OCI-LY3 (cell line): Measurements from ENCODE around the gene VPS35L.

Source experiments
- H2AFZ ChIP-seq: fragments of 200-600, 300-600 bp; shearing (Covaris generic); 2 replicates; pipeline ENCODE4 v1.6.0; 2014; ENCODE audit warnings: antibody characterized with exemption, low read depth, low read length
- H3K27ac ChIP-seq: fragments of 200-600, 300-600 bp; sonication (generic); 2 replicates; pipeline ENCODE4 v1.5.1; 2014; ENCODE audit warnings: mild to moderate bottlenecking, low read length, moderate library complexity, mixed read lengths
- H3K27me3 ChIP-seq: fragments of 200-600, 300-600 bp; sonication (generic); 2 replicates; pipeline ENCODE4 v1.6.1; 2014; ENCODE audit warnings: low read depth, low read length, mixed read lengths
- H3K36me3 ChIP-seq: fragments of 200-600, 300-600 bp; sonication (generic); replicated peaks from 2 replicates; pipeline ENCODE3; 2014; ENCODE audit warnings: low read depth, low read length, mixed read lengths
- H3K4me1 ChIP-seq: fragments of 300-600, 200-600 bp; sonication (generic); 2 replicates; pipeline ENCODE4 v1.6.1; 2014; ENCODE audit warnings: low read length, mixed read lengths
- H3K4me2 ChIP-seq: fragments of 200-600, 300-600 bp; sonication (generic); 2 replicates; pipeline ENCODE4 v1.6.1; 2014; ENCODE audit warnings: low read length, mixed read lengths
- H3K4me3 ChIP-seq: fragments of 300-600, 200-600 bp; sonication (generic); 2 replicates; pipeline ENCODE4 v1.5.1; 2014; ENCODE audit warnings: antibody characterized with exemption, mild to moderate bottlenecking, low read length, moderate library complexity
- H3K79me2 ChIP-seq: fragments of 300-600, 200-600 bp; shearing (Covaris generic); 2 replicates; pipeline ENCODE4 v1.6.1; 2014; ENCODE audit warnings: mild to moderate bottlenecking, low read length, mixed read lengths
- H3K9ac ChIP-seq: fragments of 300-600, 200-600 bp; shearing (Covaris generic); 2 replicates; pipeline ENCODE4 v1.6.0; 2014; ENCODE audit warnings: mild to moderate bottlenecking, low read length, moderate library complexity
- H3K9me3 ChIP-seq: fragments of 200-600, 300-600 bp; shearing (Covaris generic); 2 replicates; pipeline ENCODE4 v1.6.1; 2014; ENCODE audit warnings: low read length, mixed read lengths; ENCODE audit not compliant: insufficient read depth
- H4K20me1 ChIP-seq: fragments of 200-600, 300-600 bp; sonication (generic); 2 replicates; pipeline ENCODE4 v1.6.1; 2016; ENCODE audit warnings: low read length, mixed read lengths; ENCODE audit not compliant: insufficient read depth
- EZH2phosphoT487 ChIP-seq: fragments of 200-600 bp; shearing (Covaris generic); IDR thresholded peaks from 2 replicates; pipeline ENCODE4 v1.6.1; 2018; ENCODE audit warnings: antibody characterized with exemption, mixed run types, low read depth
- TF ChIP-seq, protein P1 (sequence below): fragments of 200-600, 300-600 bp; sonication (generic); IDR thresholded peaks from 2 replicates; pipeline ENCODE4 v1.5.1; 2014; ENCODE audit warnings: antibody characterized with exemption, low read length, low read depth

The VPS35L gene

DNA sequence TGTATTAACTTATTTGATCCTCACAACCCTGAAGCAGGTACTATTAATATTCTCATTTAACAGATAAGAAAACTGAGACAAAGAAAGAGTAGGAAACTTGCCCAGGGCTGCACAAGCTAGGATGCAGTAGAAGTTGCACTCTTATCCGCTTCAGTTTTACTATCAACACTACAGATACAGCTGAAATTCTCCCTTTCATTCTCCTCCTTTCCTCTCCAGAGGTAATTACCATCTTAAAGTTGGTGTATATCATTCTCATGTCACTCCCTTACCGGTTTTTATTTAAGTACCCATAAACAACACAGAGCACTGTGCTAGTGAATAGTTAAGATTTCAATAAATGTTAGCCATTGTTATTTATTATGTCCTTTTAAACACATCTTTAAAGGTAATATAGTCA lies 37.1 kb upstream of the VPS35L start:
- Histone ChIP-seq H3K4me1 (peaks cover 20% of the 10 kb centered on the region), H3K27ac (no peak overlapping the region), H3K9ac (no peak overlapping the region), H3K4me2 (no peak overlapping the region), H2AFZ (no peak overlapping the region), H3K27me3 (no peaks in the 10 kb centered on the region), H3K9me3 (no peaks in the 10 kb centered on the region), H4K20me1 (no peaks in the 10 kb centered on the region), H3K79me2 (peaks cover 38% of the 10 kb centered on the region), H3K4me3 (no peak overlapping the region), H3K36me3 (peaks cover 28% of the 10 kb centered on the region)
- TF ChIP-seq EZH2phosphoT487, result no peak
- TF ChIP-seq, protein P1, sequence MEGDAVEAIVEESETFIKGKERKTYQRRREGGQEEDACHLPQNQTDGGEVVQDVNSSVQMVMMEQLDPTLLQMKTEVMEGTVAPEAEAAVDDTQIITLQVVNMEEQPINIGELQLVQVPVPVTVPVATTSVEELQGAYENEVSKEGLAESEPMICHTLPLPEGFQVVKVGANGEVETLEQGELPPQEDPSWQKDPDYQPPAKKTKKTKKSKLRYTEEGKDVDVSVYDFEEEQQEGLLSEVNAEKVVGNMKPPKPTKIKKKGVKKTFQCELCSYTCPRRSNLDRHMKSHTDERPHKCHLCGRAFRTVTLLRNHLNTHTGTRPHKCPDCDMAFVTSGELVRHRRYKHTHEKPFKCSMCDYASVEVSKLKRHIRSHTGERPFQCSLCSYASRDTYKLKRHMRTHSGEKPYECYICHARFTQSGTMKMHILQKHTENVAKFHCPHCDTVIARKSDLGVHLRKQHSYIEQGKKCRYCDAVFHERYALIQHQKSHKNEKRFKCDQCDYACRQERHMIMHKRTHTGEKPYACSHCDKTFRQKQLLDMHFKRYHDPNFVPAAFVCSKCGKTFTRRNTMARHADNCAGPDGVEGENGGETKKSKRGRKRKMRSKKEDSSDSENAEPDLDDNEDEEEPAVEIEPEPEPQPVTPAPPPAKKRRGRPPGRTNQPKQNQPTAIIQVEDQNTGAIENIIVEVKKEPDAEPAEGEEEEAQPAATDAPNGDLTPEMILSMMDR, result no peak

GRCh38 chr16:19520861-19521331 lies 34.6 kb upstream of the VPS35L start:
- TF ChIP-seq, protein P1, result no peak
- no peak for TF ChIP-seq EZH2phosphoT487
- Histone ChIP-seq H3K9me3 (no peaks in the 10 kb centered on the region), H4K20me1 (no peaks in the 10 kb centered on the region), H2AFZ (peak overlapping the region; percentile 39), H3K4me1 (peaks cover 29% of the 10 kb centered on the region), H3K36me3 (peaks cover 16% of the 10 kb centered on the region), H3K9ac (peak overlapping the region; percentile 80), H3K4me2 (peak overlapping the region; percentile 91), H3K27ac (peak overlapping the region; percentile 54), H3K79me2 (peaks cover 55% of the 10 kb centered on the region), H3K27me3 (no peaks in the 10 kb centered on the region), H3K4me3 (peak overlapping the region; percentile 90)

DNA sequence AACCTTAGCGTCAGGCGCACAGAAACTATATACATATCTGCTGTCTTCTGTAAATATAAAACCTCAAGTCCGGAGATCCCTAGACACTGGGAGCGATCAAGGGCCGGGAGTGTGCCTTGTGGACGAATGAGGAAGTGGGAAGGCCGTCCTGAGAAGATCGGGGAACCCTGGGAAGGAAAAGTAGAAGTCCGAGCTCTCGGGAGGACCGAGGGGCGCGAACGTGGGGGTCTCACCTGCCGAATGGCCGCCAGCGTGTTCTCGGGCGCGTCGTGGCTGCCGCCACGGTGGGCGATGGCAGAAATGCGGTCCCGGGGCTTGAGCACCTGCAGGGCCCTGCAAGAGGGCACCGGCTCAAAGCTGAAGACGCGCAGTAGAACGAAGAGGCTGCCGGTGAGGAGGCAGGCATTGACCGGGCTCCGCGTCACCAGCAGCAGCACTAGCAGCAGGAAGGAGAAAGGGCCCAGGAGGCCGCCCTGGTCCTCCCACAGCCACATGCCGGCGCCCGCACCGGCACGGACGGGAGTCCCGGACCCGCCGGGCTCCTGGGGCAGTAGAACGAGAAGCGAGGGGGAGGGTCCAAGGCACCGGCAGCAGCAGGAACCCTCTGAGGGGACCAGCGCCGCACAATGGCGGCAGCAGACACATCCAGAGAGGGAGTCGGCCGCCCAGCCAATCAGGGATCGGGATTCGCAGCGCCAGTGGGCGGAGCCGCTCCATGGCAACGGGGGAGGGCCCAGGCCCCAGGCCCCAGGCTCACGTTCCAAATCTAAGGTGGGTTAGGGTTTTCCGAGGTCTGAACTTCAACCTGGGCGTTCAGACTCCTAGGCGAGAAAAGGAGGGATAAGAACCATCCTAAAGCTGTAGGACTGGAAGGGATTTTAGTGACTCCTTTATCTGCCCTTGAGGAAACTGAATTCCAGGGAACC lies 33.8 kb upstream of the VPS35L start, which contains the start of gene GDE1:
GDE1 (minus strand) TSS at position 628 of the 926 bp plus-strand sequence; CDS start at position 494, 134 bp downstream.
- no peaks in the 10 kb centered on the region for H3K9me3 ChIP-seq
- H3K27me3 ChIP-seq, result no peaks in the 10 kb centered on the region
- H3K4me1 ChIP-seq, result peaks cover 31% of the 10 kb centered on the region
- H3K4me3 ChIP-seq, result peak within 1 kb of the TSS; percentile 90
- peak within 1 kb of the TSS; percentile 91 for H3K4me2 ChIP-seq
- H3K27ac ChIP-seq, result peak within 1 kb of the TSS; percentile 74
- peaks cover 62% of the 10 kb centered on the region for H3K79me2 ChIP-seq
- H4K20me1 ChIP-seq, result no peaks in the 10 kb centered on the region
- no peak for TF ChIP-seq EZH2phosphoT487
- TF ChIP-seq, protein P1, result peak; percentile 42
- H3K36me3 ChIP-seq, result peaks cover 8% of the 10 kb centered on the region
- peak within 1 kb of the TSS; percentile 82 for H2AFZ ChIP-seq
- H3K9ac ChIP-seq, result peak within 1 kb of the TSS; percentile 80

GRCh38 chr16:19522397-19522732 lies 33.1 kb upstream of the VPS35L start:
- Histone ChIP-seq H4K20me1 (no peaks in the 10 kb centered on the region), H3K9ac (peak overlapping the region; percentile 80), H3K36me3 (peaks cover 7% of the 10 kb centered on the region), H3K27ac (peak overlapping the region; percentile 74), H3K4me2 (peak overlapping the region; percentile 91), H2AFZ (peak overlapping the region; percentile 82), H3K27me3 (no peaks in the 10 kb centered on the region), H3K4me3 (peak overlapping the region; percentile 90), H3K79me2 (peaks cover 66% of the 10 kb centered on the region), H3K9me3 (no peaks in the 10 kb centered on the region), H3K4me1 (peaks cover 31% of the 10 kb centered on the region)
- TF ChIP-seq, protein P1, result no peak
- no peak for TF ChIP-seq EZH2phosphoT487
